Effector memory CD4-positive, alpha-beta T cell (primary cell): Measurements from ENCODE around the gene FUBP1.
"Not testable (repeated sequence)": the region's sequence is repeated elsewhere in the genome, so short reads cannot be mapped to it uniquely, and the experiment has no call there.

Source experiments
- DNase-seq, 3 donors: peaks; one replicate each; pipeline ENCODE4 v3.0.0-alpha.2; 2020
- H3K27ac ChIP-seq: 2 replicates; pipeline ENCODE4 v1.7.0; 2013; ENCODE audit warnings: mild to moderate bottlenecking, low read length, moderate library complexity; ENCODE audit not compliant: insufficient read depth, poor library complexity, severe bottlenecking
- H3K27me3 ChIP-seq: replicated peaks from 2 replicates; pipeline ENCODE4 v1.7.0; 2013; ENCODE audit warnings: mild to moderate bottlenecking, low read length; ENCODE audit not compliant: insufficient read depth, control insufficient read depth, poor library complexity, severe bottlenecking
- H3K36me3 ChIP-seq: 2 replicates; pipeline ENCODE4 v1.7.0; 2013; ENCODE audit warnings: mild to moderate bottlenecking, low read length, moderate library complexity; ENCODE audit not compliant: control insufficient read depth, insufficient read depth
- H3K4me1 ChIP-seq: 2 replicates; pipeline ENCODE4 v1.7.0; 2013; ENCODE audit warnings: low read length, mild to moderate bottlenecking; ENCODE audit not compliant: control insufficient read depth, insufficient read depth, poor library complexity, severe bottlenecking
- H3K4me3 ChIP-seq: 2 replicates; pipeline ENCODE4 v1.7.0; 2013; ENCODE audit warnings: low read length, low read depth, mild to moderate bottlenecking; ENCODE audit not compliant: insufficient read depth, poor library complexity, severe bottlenecking
- H3K9me3 ChIP-seq: 2 replicates; pipeline ENCODE4 v1.7.0; 2013; ENCODE audit warnings: mild to moderate bottlenecking, low read length, moderate library complexity; ENCODE audit not compliant: control insufficient read depth

FUBP1 gene

GRCh38 chr1:77990629-77991204, 11.8 kb upstream of the FUBP1 start:
- no peak for DNase-seq
- Histone ChIP-seq H3K4me3 (no peak overlapping the region), H3K27me3 (no peaks in the 10 kb centered on the region), H3K36me3 (no peaks in the 10 kb centered on the region), H3K27ac (no peak overlapping the region), H3K4me1 (no peaks in the 10 kb centered on the region), H3K9me3 (no peaks in the 10 kb centered on the region)

GRCh38 chr1:77989744-77990143, 10.9 kb upstream of the FUBP1 start:
- Histone ChIP-seq H3K27ac (no peak overlapping the region), H3K36me3 (no peaks in the 10 kb centered on the region), H3K4me3 (no peak overlapping the region), H3K27me3 (no peaks in the 10 kb centered on the region), H3K4me1 (no peaks in the 10 kb centered on the region), H3K9me3 (no peaks in the 10 kb centered on the region)
- no peak for DNase-seq

GRCh38 chr1:77987919-77988318, 9.0 kb upstream of the FUBP1 start:
- no peak overlapping the region for H3K4me3 ChIP-seq
- no peaks in the 10 kb centered on the region for H3K4me1 ChIP-seq
- DNase-seq, result no peak
- H3K36me3 ChIP-seq, result no peaks in the 10 kb centered on the region
- no peak overlapping the region for H3K27ac ChIP-seq
- no peaks in the 10 kb centered on the region for H3K9me3 ChIP-seq
- no peaks in the 10 kb centered on the region for H3K27me3 ChIP-seq

- Histone ChIP-seq H3K4me3 (no peak overlapping the region), H3K27ac (no peak overlapping the region), H3K9me3 (no peaks in the 10 kb centered on the region), H3K36me3 (no peaks in the 10 kb centered on the region), H3K4me1 (no peaks in the 10 kb centered on the region), H3K27me3 (no peaks in the 10 kb centered on the region)
- DNase-seq, result no peak
Observed at GRCh38 chr1:77986810-77987209, 7.9 kb upstream of the FUBP1 start.

- no peak overlapping the region for H3K27ac ChIP-seq
- no peak overlapping the region for H3K4me3 ChIP-seq
- no peaks in the 10 kb centered on the region for H3K4me1 ChIP-seq
- no peaks in the 10 kb centered on the region for H3K9me3 ChIP-seq
- H3K27me3 ChIP-seq, result no peaks in the 10 kb centered on the region
- DNase-seq, result no peak
- H3K36me3 ChIP-seq, result no peaks in the 10 kb centered on the region
Observed at GRCh38 chr1:77984629-77985028, 5.8 kb upstream of the FUBP1 start.

GRCh38 chr1:77983997-77984355, 5.1 kb upstream of the FUBP1 start:
- Histone ChIP-seq H3K36me3 (no peaks in the 10 kb centered on the region), H3K4me3 (no peak overlapping the region), H3K4me1 (no peaks in the 10 kb centered on the region), H3K27me3 (no peaks in the 10 kb centered on the region), H3K27ac (no peak overlapping the region), H3K9me3 (no peaks in the 10 kb centered on the region)
- no peak for DNase-seq

- H3K36me3 ChIP-seq, H3K4me3 ChIP-seq, H3K4me1 ChIP-seq, H3K9me3 ChIP-seq, DNase-seq, H3K27me3 ChIP-seq, H3K27ac ChIP-seq: not testable (repeated sequence)
Observed at GRCh38 chr1:77983352-77983996, 4.6 kb upstream of the FUBP1 start.

GRCh38 chr1:77978293-77978968, 441 bp downstream of the FUBP1 start:
- Histone ChIP-seq H3K4me1 (peaks cover 23% of the 10 kb centered on the region), H3K4me3 (peak overlapping the region; percentile 75), H3K36me3 (peaks cover 8% of the 10 kb centered on the region), H3K9me3 (no peaks in the 10 kb centered on the region), H3K27me3 (no peaks in the 10 kb centered on the region), H3K27ac (peak overlapping the region; percentile 99)
- DNase-seq, result peak; percentile 63 to 78 (median 68)

- Histone ChIP-seq H3K27ac (peak overlapping the region; percentile 99), H3K4me1 (peaks cover 26% of the 10 kb centered on the region), H3K36me3 (peaks cover 8% of the 10 kb centered on the region), H3K4me3 (peak overlapping the region; percentile 75), H3K27me3 (no peaks in the 10 kb centered on the region), H3K9me3 (no peaks in the 10 kb centered on the region)
- no peak for DNase-seq
Observed at GRCh38 chr1:77977989-77978292, 931 bp downstream of the FUBP1 start.

- Histone ChIP-seq H3K27ac (peak overlapping the region; percentile 99), H3K9me3 (no peaks in the 10 kb centered on the region), H3K4me1 (peaks cover 29% of the 10 kb centered on the region), H3K4me3 (peak overlapping the region; percentile 75), H3K27me3 (no peaks in the 10 kb centered on the region), H3K36me3 (peaks cover 8% of the 10 kb centered on the region)
- DNase-seq, result no peak
Observed at GRCh38 chr1:77976433-77977076, 2.3 kb downstream of the FUBP1 start.
